Nephron (organoid): ENCODE data around the gene PUS7L.
A peak's percentile ranks its signal among the peaks of the same experiment; 100 is the strongest.

Experiments used
- H3K27ac Mint-ChIP-seq, 3 experiments: 2 replicates each; pipeline ENCODE4 v1.8.0; 2020; ENCODE audit warnings: mixed read lengths in 3 of 3, mild to moderate bottlenecking in 2 of 3, moderate library complexity in 1 of 3
- H3K27me3 Mint-ChIP-seq: 2 replicates; pipeline ENCODE4 v1.8.0; 2021; ENCODE audit warnings: low read depth, mild to moderate bottlenecking, moderate library complexity, mixed read lengths
- H3K36me3 Mint-ChIP-seq: 2 replicates; pipeline ENCODE4 v1.8.0; 2020; ENCODE audit warnings: low read depth, mixed read lengths
- H3K4me1 Mint-ChIP-seq: 2 replicates; pipeline ENCODE4 v1.8.0; 2020; ENCODE audit warnings: mixed read lengths
- H3K4me3 Mint-ChIP-seq, 3 experiments: 2 replicates each; pipeline ENCODE4 v1.8.0; 2020; ENCODE audit warnings: mild to moderate bottlenecking in 3 of 3, mixed read lengths in 3 of 3, moderate library complexity in 2 of 3
- H3K9me3 Mint-ChIP-seq: 2 replicates; pipeline ENCODE4 v1.8.0; 2020; ENCODE audit warnings: mixed read lengths
- CTCF ChIP-seq, 3 experiments: fragments of 200-600 bp; sonication (generic); IDR thresholded peaks; one replicate each; pipeline ENCODE4 v1.5.0; 2021; ENCODE audit warnings: antibody characterized with exemption in 3 of 3; ENCODE audit not compliant: unreplicated experiment in 3 of 3

The PUS7L gene

GRCh38 chr12:43776498-43776897 is 17.9 kb upstream of the PUS7L start:
- Mint-ChIP-seq H3K9me3 (no peaks in the 10 kb centered on the region), H3K27me3 (no peaks in the 10 kb centered on the region), H3K4me3 (no peak overlapping the region), H3K4me1 (no peaks in the 10 kb centered on the region), H3K27ac (no peak overlapping the region), H3K36me3 (peaks cover 6% of the 10 kb centered on the region)
- TF ChIP-seq CTCF (IDR thresholded peaks at IDR 0.05; ENCODE audit: unreplicated experiment in 3 of 3): peak; percentile 30 to 42 (median 35)

- no peak for TF ChIP-seq CTCF (IDR thresholded peaks at IDR 0.05; ENCODE audit: unreplicated experiment in 3 of 3)
- no peak overlapping the region for H3K27ac Mint-ChIP-seq
- H3K27me3 Mint-ChIP-seq: no peaks in the 10 kb centered on the region
- peaks cover 9% of the 10 kb centered on the region for H3K36me3 Mint-ChIP-seq
- no peaks in the 10 kb centered on the region for H3K4me1 Mint-ChIP-seq
- H3K4me3 Mint-ChIP-seq: no peak overlapping the region
- H3K9me3 Mint-ChIP-seq: no peaks in the 10 kb centered on the region
Measured at GRCh38 chr12:43766291-43766690, 7.7 kb upstream of the PUS7L start.

- H3K27me3 Mint-ChIP-seq: no peaks in the 10 kb centered on the region
- H3K4me3 Mint-ChIP-seq: no peak overlapping the region
- H3K27ac Mint-ChIP-seq: no peak overlapping the region
- no peak for TF ChIP-seq CTCF (IDR thresholded peaks at IDR 0.05; ENCODE audit: unreplicated experiment in 3 of 3)
- H3K4me1 Mint-ChIP-seq: peaks cover 9% of the 10 kb centered on the region
- no peaks in the 10 kb centered on the region for H3K36me3 Mint-ChIP-seq
- H3K9me3 Mint-ChIP-seq: no peaks in the 10 kb centered on the region
Measured at GRCh38 chr12:43764528-43764927, 5.9 kb upstream of the PUS7L start.

GRCh38 chr12:43763769-43764168 is 5.2 kb upstream of the PUS7L start:
- H3K36me3 Mint-ChIP-seq: no peaks in the 10 kb centered on the region
- no peak overlapping the region for H3K27ac Mint-ChIP-seq
- peaks cover 9% of the 10 kb centered on the region for H3K4me1 Mint-ChIP-seq
- no peaks in the 10 kb centered on the region for H3K9me3 Mint-ChIP-seq
- TF ChIP-seq CTCF (IDR thresholded peaks at IDR 0.05; ENCODE audit: unreplicated experiment in 3 of 3): no peak
- H3K4me3 Mint-ChIP-seq: no peak overlapping the region
- no peaks in the 10 kb centered on the region for H3K27me3 Mint-ChIP-seq

GRCh38 chr12:43762596-43762995 is 4.0 kb upstream of the PUS7L start:
- H3K4me3 Mint-ChIP-seq: no peak overlapping the region
- no peaks in the 10 kb centered on the region for H3K36me3 Mint-ChIP-seq
- no peak for TF ChIP-seq CTCF (IDR thresholded peaks at IDR 0.05; ENCODE audit: unreplicated experiment in 3 of 3)
- H3K9me3 Mint-ChIP-seq: no peaks in the 10 kb centered on the region
- no peak overlapping the region for H3K27ac Mint-ChIP-seq
- H3K27me3 Mint-ChIP-seq: no peaks in the 10 kb centered on the region
- peaks cover 9% of the 10 kb centered on the region for H3K4me1 Mint-ChIP-seq

- H3K9me3 Mint-ChIP-seq: no peaks in the 10 kb centered on the region
- H3K27me3 Mint-ChIP-seq: no peaks in the 10 kb centered on the region
- no peak overlapping the region for H3K27ac Mint-ChIP-seq
- H3K4me1 Mint-ChIP-seq: peaks cover 9% of the 10 kb centered on the region
- no peak for TF ChIP-seq CTCF (IDR thresholded peaks at IDR 0.05; ENCODE audit: unreplicated experiment in 3 of 3)
- no peaks in the 10 kb centered on the region for H3K36me3 Mint-ChIP-seq
- H3K4me3 Mint-ChIP-seq: no peak overlapping the region
Measured at GRCh38 chr12:43761500-43761899, 2.9 kb upstream of the PUS7L start.
